CD4-positive, alpha-beta T cell treated with Interleukin-4 for 1 hour (primary cell): Measurements from ENCODE around the gene EPHA5.

ENCODE experiments used
- DNase-seq, 2 donors: peaks; one replicate each; pipeline ENCODE4 v3.0.0-alpha.2; 2020 to 2022

Gene EPHA5

GRCh38 chr4:65482410-65482809, 187.9 kb downstream of the EPHA5 start:
- DNase-seq: no peak

GRCh38 chr4:65472531-65472930, 197.8 kb downstream of the EPHA5 start:
- no peak for DNase-seq

- DNase-seq: no peak
Observed at GRCh38 chr4:65467068-65467680, 203.1 kb downstream of the EPHA5 start.

- no peak for DNase-seq
Observed at GRCh38 chr4:65461781-65462180, 208.5 kb downstream of the EPHA5 start.

GRCh38 chr4:65457011-65457410, 213.3 kb downstream of the EPHA5 start:
- no peak for DNase-seq

GRCh38 chr4:65456579-65456978, 213.7 kb downstream of the EPHA5 start:
- DNase-seq: no peak

GRCh38 chr4:65453398-65453797, 216.9 kb downstream of the EPHA5 start:
- DNase-seq: no peak

GRCh38 chr4:65450899-65451298, 219.4 kb downstream of the EPHA5 start:
- DNase-seq: no peak

- no peak for DNase-seq
Observed at GRCh38 chr4:65437102-65437501, 233.2 kb downstream of the EPHA5 start.

- DNase-seq: no peak
Observed at GRCh38 chr4:65422109-65422508, 248.2 kb downstream of the EPHA5 start.

- no peak for DNase-seq
Observed at GRCh38 chr4:65420036-65420435, 250.3 kb downstream of the EPHA5 start.

GRCh38 chr4:65416891-65417290, 253.4 kb downstream of the EPHA5 start:
- DNase-seq: no peak

- no peak for DNase-seq
Observed at GRCh38 chr4:65407483-65407882, 262.8 kb downstream of the EPHA5 start.

- DNase-seq: no peak
Observed at GRCh38 chr4:65401083-65401482, 269.2 kb downstream of the EPHA5 start.

- no peak for DNase-seq
Observed at GRCh38 chr4:65399084-65399483, 271.2 kb downstream of the EPHA5 start.

- no peak for DNase-seq
Observed at GRCh38 chr4:65393078-65393477, 277.2 kb downstream of the EPHA5 start.

- no peak for DNase-seq
Observed at GRCh38 chr4:65392488-65392887, 277.8 kb downstream of the EPHA5 start.

- DNase-seq: no peak
Observed at GRCh38 chr4:65391814-65392213, 278.5 kb downstream of the EPHA5 start.

- no peak for DNase-seq
Observed at GRCh38 chr4:65391382-65391781, 278.9 kb downstream of the EPHA5 start.

GRCh38 chr4:65386927-65387326, 283.4 kb downstream of the EPHA5 start:
- no peak for DNase-seq

GRCh38 chr4:65383589-65384305, 286.5 kb downstream of the EPHA5 start:
- no peak for DNase-seq

GRCh38 chr4:65381648-65382047, 288.6 kb downstream of the EPHA5 start:
- DNase-seq: no peak

- DNase-seq: no peak
Observed at GRCh38 chr4:65370709-65371108, 299.6 kb downstream of the EPHA5 start.

GRCh38 chr4:65367306-65367705, 303.0 kb downstream of the EPHA5 start:
- DNase-seq: no peak

- DNase-seq: no peak
Observed at GRCh38 chr4:65358914-65359313, 311.4 kb downstream of the EPHA5 start.
